Measurements from ENCODE around the gene SH2D7.

Gene SH2D7

GRCh38 chr15:78079298-78080087, 12.9 kb upstream of the SH2D7 start:
- DNase-seq, result no peak

GRCh38 chr15:78080088-78080460, 12.3 kb upstream of the SH2D7 start:
- DNase-seq, result no peak

GRCh38 chr15:78082106-78082742, 10.1 kb upstream of the SH2D7 start:
- DNase-seq, result peak in 1 of 2 experiments; percentile 25

- no peak for DNase-seq
These were observed 9.6 kb upstream of the SH2D7 start for GRCh38 chr15:78082743-78083110.

GRCh38 chr15:78083186-78083585, 9.2 kb upstream of the SH2D7 start:
- DNase-seq, result no peak

GRCh38 chr15:78083687-78084448, 8.5 kb upstream of the SH2D7 start:
- no peak for DNase-seq

- no peak for DNase-seq
These were observed 8.0 kb upstream of the SH2D7 start for GRCh38 chr15:78084449-78084750.

- DNase-seq, result no peak
These were observed 6.4 kb upstream of the SH2D7 start for GRCh38 chr15:78085928-78086327.

GRCh38 chr15:78087951-78088772, 4.2 kb upstream of the SH2D7 start:
- DNase-seq, result no peak

- DNase-seq, result no peak
These were observed 3.6 kb upstream of the SH2D7 start for GRCh38 chr15:78088773-78089080.

- DNase-seq, result no peak
These were observed 1.8 kb upstream of the SH2D7 start for GRCh38 chr15:78090422-78091063.

- DNase-seq, result no peak
These were observed 1.1 kb downstream of the SH2D7 start for GRCh38 chr15:78093242-78094020.

- DNase-seq, result no peak
These were observed 5.3 kb downstream of the SH2D7 start for GRCh38 chr15:78097667-78098066.

- no peak for DNase-seq
These were observed 5.9 kb downstream of the SH2D7 start for GRCh38 chr15:78098131-78098755.

- DNase-seq, result no peak
These were observed 8.5 kb downstream of the SH2D7 start for GRCh38 chr15:78100886-78101285.

- no peak for DNase-seq
These were observed 9.2 kb downstream of the SH2D7 start for GRCh38 chr15:78101423-78102105.

- no peak for DNase-seq
These were observed 9.8 kb downstream of the SH2D7 start for GRCh38 chr15:78102211-78102610.

- no peak for DNase-seq
These were observed 10.4 kb downstream of the SH2D7 start for GRCh38 chr15:78102741-78103140.

- DNase-seq, result peak; percentile 50 to 66
These were observed 11.2 kb downstream of the SH2D7 start for GRCh38 chr15:78103406-78104118.

- no peak for DNase-seq
These were observed 11.7 kb downstream of the SH2D7 start for GRCh38 chr15:78104119-78104479.

Data from Kasumi-1 (cell line).